Panc1 (cell line): Measurements from ENCODE around the gene ATRN. TPM values are rescaled to one million over a fixed set of nuclear protein-coding genes. Genes with fewer than 3 reads are reported as not detected.

Source experiments
- ATAC-seq: fragments of 200-7000 bp; cut with Tn5 transposase; 2 replicates; pipeline ENCODE4 v1.9.1; 2020; ENCODE audit warnings: mild to moderate bottlenecking, moderate library complexity
- BruUV-seq: library from RNA; stranded (reverse); fragments of 400-500 nt; replicated peaks from 2 replicates; lab custom pipeline; 2021; lab: Mats Ljungman, UMichigan
- CTCF ChIA-PET: fragments of 300-600 bp; sonication (Branson Sonifier 250); formaldehyde crosslinking; loops from one replicate; lab custom pipeline; 2022; ENCODE audit warnings: antibody characterized with exemption; lab: Charles Lee
- POLR2A ChIA-PET: fragments of 300-600 bp; sonication (Branson Sonifier 250); formaldehyde crosslinking; loops from one replicate; lab custom pipeline; 2022; ENCODE audit warnings: antibody characterized with exemption; lab: Charles Lee
- DNase-seq: peaks from one replicate; pipeline ENCODE4 v3.0.0-alpha.2; 2010; ENCODE audit warnings: low read depth, low spot score
- H3K27ac ChIP-seq: 2 replicates; pipeline ENCODE4 v1.5.1; 2011; ENCODE audit warnings: mild to moderate bottlenecking, low read length, inconsistent platforms
- H3K27me3 ChIP-seq: fragments of 200-500 bp; sonication (Bioruptor generic); 2 replicates; pipeline ENCODE4 v1.6.0; 2014; ENCODE audit warnings: low read length, inconsistent platforms; ENCODE audit not compliant: control insufficient read depth, insufficient read depth
- H3K36me3 ChIP-seq: fragments of 200-500 bp; sonication (Bioruptor generic); 2 replicates; pipeline ENCODE4 v1.5.1; 2014; ENCODE audit warnings: inconsistent platforms, mild to moderate bottlenecking, low read length, moderate library complexity; ENCODE audit not compliant: control insufficient read depth, insufficient read depth
- H3K4me1 ChIP-seq: 2 replicates; pipeline ENCODE4 v1.5.1; 2011; ENCODE audit warnings: inconsistent platforms, mild to moderate bottlenecking, low read length, moderate library complexity; ENCODE audit not compliant: control insufficient read depth, insufficient read depth
- H3K4me3 ChIP-seq, 2 experiments: 2 replicates each; pipeline ENCODE4 v1.5.1; 2011 to 2012; ENCODE audit warnings: low read depth in 2 of 2, low read length in 2 of 2, mild to moderate bottlenecking in 2 of 2, inconsistent platforms in 1 of 2, moderate library complexity in 1 of 2
- H3K9me3 ChIP-seq: fragments of 200-500 bp; sonication (Bioruptor generic); 2 replicates; pipeline ENCODE4 v1.5.1; 2014; ENCODE audit warnings: low read depth, mild to moderate bottlenecking, inconsistent platforms, low read length, moderate library complexity; ENCODE audit not compliant: control insufficient read depth, insufficient read depth
- POLR2AphosphoS5 ChIP-seq: IDR thresholded peaks from 2 replicates; pipeline ENCODE4 v1.6.1; 2012; ENCODE audit warnings: mild to moderate bottlenecking, low read depth, low read length, moderate library complexity
- REST ChIP-seq, 2 experiments: IDR thresholded peaks; 2 replicates each; pipeline ENCODE4 v1.6.1; 2011 to 2012; ENCODE audit warnings: low read depth in 2 of 2, control low read depth in 1 of 2, low read length in 1 of 2, mild to moderate bottlenecking in 1 of 2, moderate library complexity in 1 of 2; ENCODE audit not compliant: insufficient read depth in 1 of 2
- SIN3A ChIP-seq: IDR thresholded peaks from 2 replicates; pipeline ENCODE4 v1.6.1; 2012; ENCODE audit warnings: low read depth, mild to moderate bottlenecking, low read length, moderate library complexity, borderline replicate concordance; ENCODE audit not compliant: insufficient read depth
- TCF7L2 ChIP-seq: IDR thresholded peaks from 2 replicates; pipeline ENCODE4 v1.6.1; 2011; ENCODE audit warnings: mild to moderate bottlenecking, low read depth, low read length, inconsistent platforms
- in situ Hi-C: cut with HindIII; loops from 2 replicates; pipeline ENCODE4 v1.10.0; 2016; ENCODE audit warnings: low sequenced_read_pairs, low pct_unique_long_range_greater_than_20kb
- intact Hi-C: fragments of 100-400 bp; cut with micrococcal nuclease; formaldehyde crosslinking; loops from one replicate; pipeline ENCODE4 v1.10.0; 2022; ENCODE audit not compliant: unreplicated experiment
- total RNA-seq: library from RNA; stranded (reverse); gene quantifications from one replicate; pipeline ENCODE4 v1.2.1, GENCODE V29; 2021; ENCODE audit not compliant: unreplicated experiment
- TF ChIP-seq, protein P1 (sequence below): fragments of 450-650 bp; IDR thresholded peaks from 2 replicates; pipeline ENCODE4 v1.5.1; 2017; ENCODE audit warnings: mild to moderate bottlenecking

Gene ATRN
- total RNA-seq, 1 experiment from 2014 or later, result 33.8 TPM

GRCh38 chr20:3658716-3659491 lies 188.1 kb downstream of the ATRN start:
- Histone ChIP-seq H3K27ac (no peak overlapping the region), H3K27me3 (peaks cover 8% of the 10 kb centered on the region; the same call in 1 of the 2 replicates), H3K4me3 (no peak overlapping the region), H3K9me3 (no peaks in the 10 kb centered on the region), H3K4me1 (0 out of 2 replicates have a peak, but pooled peaks cover 3% of the 10 kb centered on the region), H3K36me3 (no peaks in the 10 kb centered on the region)
- BruUV-seq, result no TSS peak
- ChIA-PET POLR2A (no interaction called here), CTCF (no interaction called here)
- TF ChIP-seq, protein P1, sequence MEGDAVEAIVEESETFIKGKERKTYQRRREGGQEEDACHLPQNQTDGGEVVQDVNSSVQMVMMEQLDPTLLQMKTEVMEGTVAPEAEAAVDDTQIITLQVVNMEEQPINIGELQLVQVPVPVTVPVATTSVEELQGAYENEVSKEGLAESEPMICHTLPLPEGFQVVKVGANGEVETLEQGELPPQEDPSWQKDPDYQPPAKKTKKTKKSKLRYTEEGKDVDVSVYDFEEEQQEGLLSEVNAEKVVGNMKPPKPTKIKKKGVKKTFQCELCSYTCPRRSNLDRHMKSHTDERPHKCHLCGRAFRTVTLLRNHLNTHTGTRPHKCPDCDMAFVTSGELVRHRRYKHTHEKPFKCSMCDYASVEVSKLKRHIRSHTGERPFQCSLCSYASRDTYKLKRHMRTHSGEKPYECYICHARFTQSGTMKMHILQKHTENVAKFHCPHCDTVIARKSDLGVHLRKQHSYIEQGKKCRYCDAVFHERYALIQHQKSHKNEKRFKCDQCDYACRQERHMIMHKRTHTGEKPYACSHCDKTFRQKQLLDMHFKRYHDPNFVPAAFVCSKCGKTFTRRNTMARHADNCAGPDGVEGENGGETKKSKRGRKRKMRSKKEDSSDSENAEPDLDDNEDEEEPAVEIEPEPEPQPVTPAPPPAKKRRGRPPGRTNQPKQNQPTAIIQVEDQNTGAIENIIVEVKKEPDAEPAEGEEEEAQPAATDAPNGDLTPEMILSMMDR, result no peak
- TF ChIP-seq SIN3A (no peak), POLR2AphosphoS5 (no peak), REST (IDR thresholded peaks at IDR 0.05; ENCODE audit: insufficient read depth in 1 of 2, low read depth in 2 of 2, low read length in 1 of 2) (no peak), TCF7L2 (no peak)
- DNase-seq (no peak), ATAC-seq (0 out of 2 replicates have a peak, but pooled peaks have one; percentile 32)
- in situ Hi-C loops, result no loop called here
- intact Hi-C loops, result no loop called here

DNA sequence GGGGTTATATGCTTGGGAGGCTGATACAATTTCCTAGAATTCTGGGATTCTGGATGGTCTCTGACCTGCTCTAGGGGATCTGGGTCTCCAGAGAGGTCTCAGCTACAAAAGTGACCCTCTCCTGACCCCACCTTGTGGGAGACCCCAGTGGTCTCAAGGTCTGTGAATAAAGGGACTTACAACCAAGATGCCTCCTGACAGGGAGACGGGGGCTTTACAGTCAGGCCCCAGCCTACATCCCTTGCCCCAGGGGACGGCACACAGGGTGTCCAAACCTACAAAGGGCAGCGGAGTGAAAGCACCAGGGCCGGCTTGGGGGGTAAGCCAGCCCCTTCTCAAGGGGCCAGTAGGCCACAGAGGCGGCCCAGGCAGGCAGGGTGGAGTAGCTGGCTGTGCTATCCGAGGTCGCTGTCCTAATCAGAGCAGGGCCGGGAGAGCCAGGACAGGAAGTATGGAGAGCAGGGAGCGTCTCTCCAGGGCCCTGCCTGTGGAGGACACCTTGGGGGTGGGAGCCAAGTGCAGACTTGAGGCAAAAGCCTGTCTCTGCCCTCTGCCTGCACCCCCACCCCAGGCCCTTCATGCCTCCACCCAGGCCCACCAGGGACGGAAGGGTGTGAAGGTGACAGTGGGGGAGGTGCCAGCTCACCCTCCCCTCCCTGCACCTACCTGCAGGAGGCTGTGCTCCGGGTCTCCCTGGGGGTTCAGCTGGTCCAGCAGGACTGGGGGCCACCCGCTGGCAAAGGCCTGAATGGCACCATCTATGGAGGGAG lies 188.9 kb downstream of the ATRN start:
- POLR2A ChIA-PET, result no interaction called here
- in situ Hi-C loops, result no loop called here
- ATAC-seq, result no peak; the same call in 1 of the 2 replicates

More for the DNA sequence above, 188.9 kb downstream of the ATRN start:
- Histone ChIP-seq H3K27me3 (peaks cover 8% of the 10 kb centered on the region; the same call in 1 of the 2 replicates), H3K27ac (no peak overlapping the region), H3K9me3 (no peaks in the 10 kb centered on the region), H3K4me3 (no peak overlapping the region), H3K4me1 (0 out of 2 replicates have a peak, but pooled peaks cover 3% of the 10 kb centered on the region), H3K36me3 (no peaks in the 10 kb centered on the region)
- DNase-seq, result no peak
- TF ChIP-seq TCF7L2 (no peak), REST (IDR thresholded peaks at IDR 0.05; ENCODE audit: insufficient read depth in 1 of 2, low read depth in 2 of 2, low read length in 1 of 2) (no peak), SIN3A (no peak), POLR2AphosphoS5 (no peak)
- TF ChIP-seq, protein P1, result no peak
- intact Hi-C loops, result no loop called here
- BruUV-seq, result no TSS peak
- CTCF ChIA-PET, result no interaction called here
